Measurements from ENCODE around the gene NAP1L5.

NAP1L5 gene

DNA sequence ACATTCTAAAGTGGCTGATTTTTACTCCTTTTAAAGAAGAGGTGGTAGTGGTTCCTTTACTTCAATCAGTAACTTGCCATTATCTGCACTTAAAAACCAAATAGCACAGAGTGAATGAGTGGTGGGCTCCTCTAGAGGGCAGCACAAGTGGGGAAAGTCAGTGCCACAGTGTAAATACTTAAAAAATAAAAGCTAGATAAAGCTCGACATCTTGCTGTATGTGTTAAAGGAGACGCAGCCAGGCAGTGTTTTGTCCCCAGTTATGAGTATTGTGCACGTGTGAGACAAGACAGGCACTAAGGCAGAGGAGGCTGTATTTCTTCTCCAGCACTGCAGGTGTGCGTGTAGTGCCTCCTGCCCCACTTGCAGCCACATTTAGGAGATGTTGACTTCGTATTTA, 24.6 kb downstream of the NAP1L5 start:
- Histone ChIP-seq H3K9ac (ENCODE audit: low read length in 2 of 2) (no peak overlapping the region), H3K36me3 (ENCODE audit: control insufficient read depth in 2 of 2, insufficient read depth in 2 of 2, low read length in 2 of 2) (peaks cover 20 to 26% of the 10 kb centered on the region in 2 donors), H3K4me1 (ENCODE audit: control insufficient read depth, insufficient read depth, low read length) (no peaks in the 10 kb centered on the region), H3K27ac (ENCODE audit: low read length) (no peak overlapping the region), H3K9me3 (ENCODE audit: control insufficient read depth in 2 of 2, low read length in 2 of 2) (no peaks in the 10 kb centered on the region), H3K4me3 (ENCODE audit: low read length in 2 of 2) (no peak overlapping the region), H3K27me3 (ENCODE audit: control insufficient read depth in 1 of 2, insufficient read depth in 2 of 2, low read length in 2 of 2) (no peaks in the 10 kb centered on the region)

DNA sequence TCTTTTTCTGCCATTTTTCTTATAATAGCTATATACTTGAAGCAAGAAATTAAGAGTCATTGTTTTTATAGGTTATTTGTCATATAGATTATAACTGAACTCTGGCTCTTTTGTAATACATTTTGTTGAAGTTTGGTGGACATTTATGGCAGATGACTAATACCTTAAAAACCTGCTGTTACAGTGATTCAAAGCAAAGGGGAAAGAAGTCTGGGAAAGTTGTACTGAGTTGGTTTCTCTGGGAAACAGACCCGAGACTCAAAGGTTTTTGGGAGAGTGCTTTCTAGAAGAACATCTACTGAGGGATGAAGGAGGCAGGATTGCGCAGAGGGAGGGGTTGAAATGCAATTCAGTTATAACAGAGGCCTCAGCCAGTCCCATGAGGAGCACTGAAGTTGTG, 35.9 kb downstream of the NAP1L5 start:
- H3K27ac ChIP-seq (ENCODE audit: low read length) = no peak overlapping the region
- H3K4me1 ChIP-seq (ENCODE audit: control insufficient read depth, insufficient read depth, low read length) = peaks cover 7% of the 10 kb centered on the region
- peaks cover 4 to 14% of the 10 kb centered on the region in 2 donors for H3K36me3 ChIP-seq (ENCODE audit: control insufficient read depth in 2 of 2, insufficient read depth in 2 of 2, low read length in 2 of 2)
- H3K9ac ChIP-seq (ENCODE audit: low read length in 2 of 2) = no peak overlapping the region
- H3K27me3 ChIP-seq (ENCODE audit: control insufficient read depth in 1 of 2, insufficient read depth in 2 of 2, low read length in 2 of 2) = no peaks in the 10 kb centered on the region
- H3K9me3 ChIP-seq (ENCODE audit: control insufficient read depth in 2 of 2, low read length in 2 of 2) = no peaks in the 10 kb centered on the region
- no peak overlapping the region for H3K4me3 ChIP-seq (ENCODE audit: low read length in 2 of 2)

DNA sequence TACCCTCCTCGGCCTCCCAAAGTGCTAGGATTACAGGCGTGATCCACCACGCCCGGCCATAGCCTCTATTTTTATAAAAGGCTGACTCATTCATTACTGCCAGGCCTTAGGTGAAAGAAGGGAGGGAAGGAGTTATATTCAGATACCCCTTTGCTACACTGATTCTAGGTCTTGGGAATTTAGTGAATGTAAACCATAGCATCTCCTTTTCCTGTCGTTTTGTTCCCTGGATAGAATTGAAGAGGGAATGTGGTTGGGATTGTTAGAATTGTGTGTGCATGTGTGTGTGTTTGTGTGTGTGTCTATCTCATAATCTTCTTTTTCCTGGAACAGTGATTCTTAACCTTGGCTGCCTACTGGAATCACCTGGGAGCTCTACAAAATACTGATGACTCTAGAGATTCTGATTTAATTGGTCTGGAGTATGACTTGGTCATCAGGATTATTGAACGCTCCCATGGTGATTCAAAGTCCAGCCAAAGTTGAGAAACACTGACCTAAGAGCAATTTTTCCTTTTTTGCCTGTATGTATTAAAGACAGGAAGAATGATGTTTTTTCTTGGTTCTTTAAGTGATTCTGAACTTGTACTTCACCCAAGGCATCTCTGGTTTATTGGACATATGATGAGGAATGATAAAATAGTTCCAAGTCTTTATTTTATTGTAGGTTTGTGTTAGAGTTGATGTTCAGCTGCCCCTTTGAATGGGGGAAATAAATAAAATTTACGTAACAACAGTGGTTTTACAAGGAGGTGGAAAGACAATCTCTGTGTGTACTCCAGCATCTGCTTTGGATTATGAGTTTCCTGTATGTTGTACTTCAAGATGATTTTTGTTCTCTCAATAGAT, 37.0 kb downstream of the NAP1L5 start:
- H3K27ac ChIP-seq (ENCODE audit: low read length) = no peak overlapping the region
- H3K36me3 ChIP-seq (ENCODE audit: control insufficient read depth in 2 of 2, insufficient read depth in 2 of 2, low read length in 2 of 2) = peaks cover 13 to 22% of the 10 kb centered on the region in 2 donors

DNA sequence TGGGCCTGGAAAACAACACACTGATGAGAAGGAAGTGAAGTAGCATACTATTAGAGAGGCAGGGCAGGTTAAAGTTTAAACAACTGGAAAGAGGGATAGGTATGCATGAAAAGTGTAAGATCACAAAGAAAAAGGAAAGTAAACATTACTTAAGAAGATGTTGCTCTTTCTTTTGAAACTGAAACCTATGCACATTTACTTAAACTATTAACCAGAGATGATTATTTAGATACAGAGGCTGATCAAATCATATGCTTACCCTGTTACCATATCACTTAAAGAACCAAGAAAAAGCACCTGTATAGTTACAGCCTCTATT, 37.8 kb downstream of the NAP1L5 start:
- Histone ChIP-seq H3K36me3 (ENCODE audit: control insufficient read depth in 2 of 2, insufficient read depth in 2 of 2, low read length in 2 of 2) (peaks cover 21 to 26% of the 10 kb centered on the region in 2 donors), H3K9ac (ENCODE audit: low read length in 2 of 2) (no peak overlapping the region), H3K4me3 (ENCODE audit: low read length in 2 of 2) (no peak overlapping the region), H3K27ac (ENCODE audit: low read length) (no peak overlapping the region), H3K4me1 (ENCODE audit: control insufficient read depth, insufficient read depth, low read length) (peaks cover 7% of the 10 kb centered on the region), H3K9me3 (ENCODE audit: control insufficient read depth in 2 of 2, low read length in 2 of 2) (no peaks in the 10 kb centered on the region), H3K27me3 (ENCODE audit: control insufficient read depth in 1 of 2, insufficient read depth in 2 of 2, low read length in 2 of 2) (no peaks in the 10 kb centered on the region)

More for the DNA sequence above, 37.0 kb downstream of the NAP1L5 start:
- H3K4me1 ChIP-seq (ENCODE audit: control insufficient read depth, insufficient read depth, low read length) = peaks cover 7% of the 10 kb centered on the region
- no peak overlapping the region for H3K4me3 ChIP-seq (ENCODE audit: low read length in 2 of 2)
- no peaks in the 10 kb centered on the region for H3K27me3 ChIP-seq (ENCODE audit: control insufficient read depth in 1 of 2, insufficient read depth in 2 of 2, low read length in 2 of 2)
- no peak overlapping the region for H3K9ac ChIP-seq (ENCODE audit: low read length in 2 of 2)
- no peaks in the 10 kb centered on the region for H3K9me3 ChIP-seq (ENCODE audit: control insufficient read depth in 2 of 2, low read length in 2 of 2)

GRCh38 chr4:88659055-88659889, 38.4 kb downstream of the NAP1L5 start:
- no peaks in the 10 kb centered on the region for H3K9me3 ChIP-seq (ENCODE audit: control insufficient read depth in 2 of 2, low read length in 2 of 2)
- H3K36me3 ChIP-seq (ENCODE audit: control insufficient read depth in 2 of 2, insufficient read depth in 2 of 2, low read length in 2 of 2) = peaks cover 23 to 26% of the 10 kb centered on the region in 2 donors
- H3K27me3 ChIP-seq (ENCODE audit: control insufficient read depth in 1 of 2, insufficient read depth in 2 of 2, low read length in 2 of 2) = no peaks in the 10 kb centered on the region
- H3K4me3 ChIP-seq (ENCODE audit: low read length in 2 of 2) = peak overlapping the region; percentile 6 to 23
- peak overlapping the region; percentile 49 for H3K27ac ChIP-seq (ENCODE audit: low read length)
- peaks cover 7% of the 10 kb centered on the region for H3K4me1 ChIP-seq (ENCODE audit: control insufficient read depth, insufficient read depth, low read length)
- peak overlapping the region; percentile 2 to 25 for H3K9ac ChIP-seq (ENCODE audit: low read length in 2 of 2)

DNA sequence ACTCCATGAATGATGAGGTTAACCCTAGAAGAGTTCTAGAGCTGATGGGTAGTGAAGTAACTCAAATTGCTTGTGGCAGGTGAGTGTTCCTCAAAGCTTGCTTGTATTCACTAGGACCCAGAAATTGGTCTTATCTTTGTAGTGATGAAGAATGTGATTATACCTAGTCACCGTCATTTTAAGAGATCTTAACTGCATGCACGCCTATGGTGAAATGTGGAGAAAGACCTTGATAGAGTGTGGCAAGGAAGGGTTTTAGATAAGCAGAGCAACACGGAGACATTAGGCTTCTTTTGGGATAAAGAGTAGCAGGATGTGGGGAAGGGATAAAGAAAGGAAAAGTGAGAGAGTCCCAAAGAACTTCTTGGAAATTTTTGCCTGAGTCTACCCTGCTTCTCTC, 42.4 kb downstream of the NAP1L5 start:
- H3K9ac ChIP-seq (ENCODE audit: low read length in 2 of 2) = no peak overlapping the region
- peaks cover 16 to 31% of the 10 kb centered on the region in 2 donors for H3K36me3 ChIP-seq (ENCODE audit: control insufficient read depth in 2 of 2, insufficient read depth in 2 of 2, low read length in 2 of 2)
- no peak overlapping the region for H3K27ac ChIP-seq (ENCODE audit: low read length)
- no peaks in the 10 kb centered on the region for H3K27me3 ChIP-seq (ENCODE audit: control insufficient read depth in 1 of 2, insufficient read depth in 2 of 2, low read length in 2 of 2)
- peaks cover 7% of the 10 kb centered on the region for H3K4me1 ChIP-seq (ENCODE audit: control insufficient read depth, insufficient read depth, low read length)
- H3K9me3 ChIP-seq (ENCODE audit: control insufficient read depth in 2 of 2, low read length in 2 of 2) = no peaks in the 10 kb centered on the region
- H3K4me3 ChIP-seq (ENCODE audit: low read length in 2 of 2) = no peak overlapping the region

DNA sequence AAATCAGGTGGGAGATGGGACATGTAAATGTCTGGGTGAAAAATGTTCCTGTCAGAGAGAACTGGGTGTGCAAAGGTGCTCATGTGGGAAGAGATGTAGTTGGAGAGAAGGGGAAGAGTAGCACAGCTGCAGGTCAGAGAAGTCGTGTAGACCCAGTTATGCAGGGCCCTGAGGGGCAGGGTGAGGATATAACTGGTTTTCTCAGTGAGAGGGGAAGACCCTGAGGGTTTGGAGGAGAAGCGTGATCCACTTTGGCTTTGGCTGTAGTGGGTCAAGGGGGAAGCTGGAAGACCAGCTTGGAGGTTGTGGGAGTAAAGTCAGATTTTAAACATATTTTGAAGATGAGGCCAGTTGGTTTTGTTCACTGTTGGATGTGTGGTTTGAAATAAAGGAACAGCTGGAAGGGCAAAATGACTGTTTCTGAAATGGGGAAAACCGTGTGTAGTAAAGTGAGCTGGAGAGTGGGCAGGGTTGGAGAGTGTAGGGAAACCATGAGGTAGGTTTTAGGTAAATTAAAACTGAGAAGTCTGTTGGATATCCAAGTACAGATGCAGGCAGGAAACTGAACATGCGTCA, 44.2 kb downstream of the NAP1L5 start:
- Histone ChIP-seq H3K27me3 (ENCODE audit: control insufficient read depth in 1 of 2, insufficient read depth in 2 of 2, low read length in 2 of 2) (no peaks in the 10 kb centered on the region), H3K27ac (ENCODE audit: low read length) (no peak overlapping the region), H3K9ac (ENCODE audit: low read length in 2 of 2) (no peak overlapping the region), H3K36me3 (ENCODE audit: control insufficient read depth in 2 of 2, insufficient read depth in 2 of 2, low read length in 2 of 2) (peaks cover 16 to 31% of the 10 kb centered on the region in 2 donors), H3K4me3 (ENCODE audit: low read length in 2 of 2) (no peak overlapping the region), H3K4me1 (ENCODE audit: control insufficient read depth, insufficient read depth, low read length) (no peaks in the 10 kb centered on the region), H3K9me3 (ENCODE audit: control insufficient read depth in 2 of 2, low read length in 2 of 2) (no peaks in the 10 kb centered on the region)

DNA sequence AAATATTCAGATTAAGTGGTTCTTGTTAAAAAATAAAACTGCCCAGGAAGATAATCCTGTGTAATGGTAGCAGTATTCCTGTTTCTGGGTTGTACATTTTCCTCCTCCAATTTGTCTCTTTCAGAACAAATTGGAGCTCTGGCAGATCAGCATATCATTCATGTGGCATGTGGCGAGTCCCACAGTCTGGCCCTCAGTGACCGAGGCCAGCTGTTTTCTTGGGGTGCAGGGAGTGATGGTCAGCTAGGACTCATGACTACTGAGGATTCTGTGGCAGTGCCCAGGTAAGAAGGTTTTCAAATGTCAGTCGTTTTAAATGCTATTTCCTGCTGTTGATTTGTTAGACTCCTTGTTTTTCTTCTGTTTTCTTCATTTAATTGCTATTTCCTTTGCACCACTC, 47.9 kb downstream of the NAP1L5 start:
- Histone ChIP-seq H3K9ac (ENCODE audit: low read length in 2 of 2) (no peak overlapping the region), H3K9me3 (ENCODE audit: control insufficient read depth in 2 of 2, low read length in 2 of 2) (no peaks in the 10 kb centered on the region), H3K27ac (ENCODE audit: low read length) (no peak overlapping the region), H3K4me1 (ENCODE audit: control insufficient read depth, insufficient read depth, low read length) (no peaks in the 10 kb centered on the region), H3K36me3 (ENCODE audit: control insufficient read depth in 2 of 2, insufficient read depth in 2 of 2, low read length in 2 of 2) (peaks cover under 1 to 12% of the 10 kb centered on the region in 2 donors), H3K27me3 (ENCODE audit: control insufficient read depth in 1 of 2, insufficient read depth in 2 of 2, low read length in 2 of 2) (no peaks in the 10 kb centered on the region), H3K4me3 (ENCODE audit: low read length in 2 of 2) (no peak overlapping the region)

- Histone ChIP-seq H3K27ac (ENCODE audit: low read length) (no peak overlapping the region), H3K36me3 (ENCODE audit: control insufficient read depth in 2 of 2, insufficient read depth in 2 of 2, low read length in 2 of 2) (no peaks in the 10 kb centered on the region), H3K4me1 (ENCODE audit: control insufficient read depth, insufficient read depth, low read length) (no peaks in the 10 kb centered on the region), H3K4me3 (ENCODE audit: low read length in 2 of 2) (no peak overlapping the region), H3K9ac (ENCODE audit: low read length in 2 of 2) (no peak overlapping the region), H3K9me3 (ENCODE audit: control insufficient read depth in 2 of 2, low read length in 2 of 2) (peaks cover 0 to 4% of the 10 kb centered on the region in 2 donors), H3K27me3 (ENCODE audit: control insufficient read depth in 1 of 2, insufficient read depth in 2 of 2, low read length in 2 of 2) (no peaks in the 10 kb centered on the region)
Measured at GRCh38 chr4:88646528-88647280, 50.9 kb downstream of the NAP1L5 start.

- Histone ChIP-seq H3K4me3 (ENCODE audit: low read length in 2 of 2) (no peak overlapping the region), H3K9ac (ENCODE audit: low read length in 2 of 2) (no peak overlapping the region), H3K4me1 (ENCODE audit: control insufficient read depth, insufficient read depth, low read length) (no peaks in the 10 kb centered on the region), H3K27ac (ENCODE audit: low read length) (no peak overlapping the region), H3K36me3 (ENCODE audit: control insufficient read depth in 2 of 2, insufficient read depth in 2 of 2, low read length in 2 of 2) (no peaks in the 10 kb centered on the region), H3K9me3 (ENCODE audit: control insufficient read depth in 2 of 2, low read length in 2 of 2) (peaks cover 0 to 4% of the 10 kb centered on the region in 2 donors), H3K27me3 (ENCODE audit: control insufficient read depth in 1 of 2, insufficient read depth in 2 of 2, low read length in 2 of 2) (no peaks in the 10 kb centered on the region)
Measured at GRCh38 chr4:88645994-88646393, 51.6 kb downstream of the NAP1L5 start.

Data from stomach smooth muscle (tissue), 2 donors.